Mesenteric fat pad (tissue), 1 donor: Measurements from ENCODE around the gene RMND5A. TPM values are rescaled to one million over a fixed set of nuclear protein-coding genes. Genes with fewer than 3 reads are reported as not detected.
A peak's percentile ranks its signal among the peaks of the same experiment; 100 is the strongest.

ENCODE experiments used
- DNase-seq: peaks from one replicate; pipeline ENCODE4 v3.0.0-alpha.2; 2020; ENCODE audit warnings: low spot score
- total RNA-seq: library from RNA; stranded (reverse); fragmentation: NEBNext Ultra II Directional; extraction: Animal tissue kit (Norgen Biotek cat#: 25700); gene quantifications from one replicate; pipeline ENCODE4 v1.2.1, GENCODE V29; 2021
- donor health status: DM: yes; HTN: yes; CAD: no.

The RMND5A gene
- total RNA-seq, 1 donor from 2014 or later = 30.9 TPM

DNA sequence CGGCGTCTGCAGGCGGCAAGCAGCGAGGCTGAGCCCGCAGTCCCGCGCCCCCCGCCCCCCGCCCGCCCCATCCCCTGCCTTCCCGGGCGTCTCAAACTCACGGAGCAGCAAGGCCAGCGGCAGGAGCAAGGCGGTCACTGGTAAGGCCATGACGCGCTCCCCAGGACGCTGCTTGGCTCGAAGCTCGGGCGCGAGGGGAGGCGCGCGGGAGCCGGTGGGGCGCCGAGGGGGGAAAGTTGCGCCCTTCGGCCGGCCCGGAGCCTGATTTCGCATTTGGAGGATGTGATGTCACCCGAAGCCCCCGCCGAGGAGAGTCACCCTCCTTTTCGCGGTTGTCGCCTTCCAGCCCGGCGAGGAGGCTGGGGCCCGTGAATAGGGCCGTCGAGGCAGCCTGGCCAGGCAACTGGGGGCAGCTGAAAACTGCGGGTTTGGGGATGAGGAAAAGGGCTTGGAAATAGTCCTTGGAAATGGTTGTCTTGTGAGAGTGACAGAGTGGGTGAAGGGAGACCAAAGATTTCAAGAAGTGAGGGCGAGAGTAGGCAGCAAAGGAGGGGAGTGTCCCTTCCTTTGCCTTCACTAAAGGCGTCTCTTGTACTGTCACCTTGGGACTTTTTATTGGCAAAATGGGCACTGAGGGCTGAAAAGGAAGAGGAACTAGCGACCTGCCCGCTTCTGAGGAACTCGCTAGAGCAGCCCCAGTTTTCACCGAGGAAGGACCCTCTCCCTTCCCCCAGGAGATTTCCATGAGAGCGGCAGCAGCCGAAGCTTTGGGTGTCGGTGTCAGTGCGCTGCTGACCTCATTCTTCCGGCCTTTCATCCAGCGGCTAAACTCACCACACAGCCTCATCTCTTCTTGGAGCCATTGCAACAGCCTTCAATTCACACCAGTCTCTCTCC, 70.8 kb downstream of the RMND5A start, which contains the start of gene CD8A:
TSS of gene CD8A (minus strand) at position 238 of the 897 bp plus-strand sequence. CDS start at position 150, 88 bp downstream.
- DNase-seq = no peak

DNA sequence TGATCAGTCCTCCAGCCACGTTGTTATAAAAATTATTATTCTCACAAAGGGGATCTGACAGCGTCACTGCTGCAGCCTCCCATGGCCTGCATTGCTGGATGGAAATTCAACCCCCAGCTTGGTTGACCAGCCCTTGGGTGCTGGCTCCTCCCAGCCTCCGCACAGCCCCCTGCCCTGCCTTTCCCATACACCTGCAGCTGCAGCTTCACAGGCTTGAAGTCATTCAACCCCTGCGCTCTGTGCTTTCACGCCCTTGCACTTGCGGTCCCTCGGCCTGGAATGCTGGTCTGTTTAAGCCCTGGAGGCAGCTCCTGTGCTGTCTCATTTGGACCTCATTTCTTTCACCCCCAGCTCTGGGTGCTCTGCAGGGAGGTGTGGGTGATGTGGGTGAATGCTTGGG, 71.5 kb downstream of the RMND5A start:
- DNase-seq = no peak

DNA sequence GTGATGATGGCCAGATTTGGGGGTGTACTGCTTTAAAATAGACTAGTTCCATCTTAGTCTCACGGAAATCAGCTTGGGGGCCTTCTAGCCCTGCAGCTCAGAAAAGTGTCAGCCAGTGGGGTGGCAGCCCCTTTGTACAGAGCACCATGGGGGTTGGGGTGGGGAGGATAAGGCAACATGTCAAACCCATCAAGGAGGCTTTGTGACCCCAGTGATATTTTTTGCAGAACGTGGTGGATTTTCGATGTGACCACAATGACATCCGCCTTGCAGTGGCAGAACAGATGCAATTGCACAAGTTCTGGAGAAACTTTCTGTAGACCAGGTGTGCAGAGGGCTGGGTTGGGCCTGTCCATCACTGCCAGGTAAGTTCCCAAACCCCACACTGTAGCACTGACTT, 73.7 kb downstream of the RMND5A start:
- no peak for DNase-seq

DNA sequence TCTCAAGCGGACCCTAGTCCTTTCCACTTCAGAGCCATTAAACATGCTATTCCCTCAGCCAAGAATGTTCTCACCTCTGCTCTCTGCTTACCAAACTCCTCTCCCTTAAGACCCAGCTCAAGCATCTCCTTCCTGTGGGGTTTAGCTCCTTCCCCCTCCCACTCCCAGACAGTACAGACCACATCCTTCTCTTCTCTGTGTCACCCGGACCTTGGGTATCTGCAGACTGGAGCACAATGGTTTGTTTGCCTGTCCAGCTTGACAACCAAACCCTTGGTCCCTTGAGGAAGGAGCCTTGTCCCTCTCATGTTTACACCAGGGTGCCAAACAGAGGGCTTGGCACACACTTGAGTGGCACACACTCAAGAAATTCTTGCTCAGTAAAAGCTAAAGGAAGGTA, 74.8 kb downstream of the RMND5A start:
- no peak for DNase-seq

DNA sequence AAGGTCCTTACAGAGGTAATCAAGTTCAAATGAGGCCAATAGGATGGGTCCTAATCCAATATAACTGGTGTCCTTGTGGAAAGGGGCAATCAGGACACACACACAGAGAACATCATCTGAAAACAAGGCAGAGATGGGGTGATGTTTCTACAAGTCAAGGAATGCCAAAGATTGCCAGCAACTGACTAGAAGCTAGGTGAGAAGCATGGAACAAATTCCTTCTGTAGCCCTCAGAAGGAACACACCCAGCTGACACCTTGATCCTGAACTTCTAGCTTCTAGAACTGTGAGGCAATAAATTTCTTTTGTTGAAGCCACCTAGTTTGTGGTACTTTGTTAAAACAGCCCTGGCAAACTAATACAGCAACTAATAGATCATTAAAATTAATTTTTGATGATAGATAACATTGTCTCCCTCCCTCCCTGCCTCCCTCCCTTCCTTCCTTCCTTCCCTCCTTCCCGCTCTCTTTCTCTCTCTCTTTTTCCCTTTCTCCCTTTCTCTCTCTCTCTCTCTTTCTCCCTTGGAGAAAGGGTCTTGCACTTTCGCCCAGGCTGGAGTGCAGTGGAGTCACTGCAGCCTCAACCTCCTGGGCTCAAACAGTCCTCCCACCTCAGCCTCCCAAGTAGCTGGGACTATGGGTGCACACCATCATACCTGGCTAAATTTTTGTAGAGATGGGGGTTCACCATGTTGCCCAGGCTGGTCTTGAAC, 80.9 kb downstream of the RMND5A start:
- DNase-seq = no peak

DNA sequence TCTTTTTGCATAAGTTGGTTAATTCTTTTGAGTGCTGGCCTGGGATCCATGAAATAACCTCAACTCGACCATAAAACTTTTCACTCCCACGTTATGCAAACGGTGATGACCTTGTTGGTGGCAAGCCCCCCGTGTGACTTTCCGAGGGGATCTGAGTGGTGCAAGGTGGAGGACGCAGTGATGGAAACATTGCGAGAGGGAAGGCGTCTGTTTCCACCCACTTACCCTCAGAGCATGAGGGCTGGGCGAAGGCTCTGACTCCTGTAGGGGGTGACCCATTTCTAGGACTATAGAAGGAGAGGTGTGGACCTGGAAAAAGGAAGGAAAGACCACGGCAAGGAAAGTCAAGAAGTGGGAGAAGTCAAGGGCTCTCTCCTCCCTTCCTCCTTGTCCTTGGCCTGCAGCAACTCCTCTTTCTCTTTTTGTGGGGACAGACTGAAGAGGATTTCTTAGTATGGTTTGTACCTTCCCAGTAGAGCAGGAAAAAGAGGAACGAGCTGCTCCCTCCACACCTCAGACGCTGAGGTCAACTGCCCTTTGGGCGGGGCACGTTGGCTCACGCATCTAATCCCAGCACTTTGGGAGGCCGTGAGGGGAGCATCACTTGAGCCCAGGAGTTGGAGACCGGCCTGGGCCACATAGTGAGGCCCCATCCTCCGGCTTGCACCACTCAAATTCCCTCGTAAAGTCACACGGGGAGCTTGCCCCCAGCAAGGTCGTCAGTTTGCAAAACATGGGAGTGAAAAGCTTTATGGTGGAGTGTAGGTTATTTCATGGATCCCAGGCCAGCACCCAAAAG, 86.2 kb downstream of the RMND5A start:
- DNase-seq = no peak

DNA sequence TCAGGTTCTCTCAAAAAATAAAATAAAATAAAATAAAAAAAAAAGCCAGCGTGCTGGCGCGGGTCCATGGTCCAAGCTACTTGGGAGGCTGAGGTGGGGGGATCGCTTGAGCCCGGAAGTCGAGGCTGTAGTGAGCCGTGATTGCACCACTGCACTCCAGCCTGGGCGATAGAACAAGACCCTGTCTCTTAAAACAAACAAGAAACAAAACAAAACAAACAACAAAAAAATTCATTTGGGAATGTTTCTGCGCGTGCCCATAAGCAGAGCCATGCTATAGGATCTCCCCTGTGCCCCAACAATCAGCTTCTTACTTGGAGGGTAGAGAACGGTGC, 87.0 kb downstream of the RMND5A start:
- no peak for DNase-seq

DNA sequence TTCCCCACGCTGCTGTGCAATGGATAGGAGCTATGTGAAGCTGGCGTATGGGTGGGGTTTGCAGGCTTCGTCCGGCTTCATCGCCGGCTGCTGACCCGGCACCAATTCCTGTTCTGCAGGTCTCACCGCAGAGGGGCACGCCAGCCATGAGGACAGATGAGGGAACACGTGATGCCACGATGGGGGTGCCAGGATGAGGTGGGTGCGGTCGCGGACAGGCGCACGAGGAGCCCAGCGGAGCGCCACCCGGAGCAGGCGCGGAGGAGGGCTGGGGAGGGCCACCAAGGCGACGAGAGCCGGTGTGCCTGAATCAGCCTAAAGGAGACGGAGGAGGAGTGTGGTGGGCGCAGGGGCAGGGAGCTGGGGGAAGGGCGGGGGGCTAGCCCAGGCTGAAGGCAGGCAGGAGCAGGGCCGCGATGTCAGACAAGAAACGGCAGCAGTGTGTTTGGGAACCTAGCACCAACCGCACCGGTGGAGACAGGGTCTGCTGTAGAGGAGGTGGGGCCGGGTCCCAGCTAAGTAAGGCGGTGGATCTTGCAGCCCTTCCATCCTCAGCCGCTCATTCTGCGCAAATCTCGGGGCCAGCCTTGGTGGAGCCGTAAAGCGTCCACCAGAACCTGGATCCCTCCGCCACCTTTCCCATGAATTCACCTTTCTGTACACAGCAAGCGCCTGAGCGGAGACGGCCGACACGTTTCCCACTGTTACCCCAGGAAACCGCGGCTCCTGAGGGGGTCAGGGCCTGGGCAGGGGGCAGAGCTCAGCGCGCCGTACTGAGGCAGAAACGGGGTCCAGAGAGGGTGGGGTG, 87.6 kb downstream of the RMND5A start:
- no peak for DNase-seq

DNA sequence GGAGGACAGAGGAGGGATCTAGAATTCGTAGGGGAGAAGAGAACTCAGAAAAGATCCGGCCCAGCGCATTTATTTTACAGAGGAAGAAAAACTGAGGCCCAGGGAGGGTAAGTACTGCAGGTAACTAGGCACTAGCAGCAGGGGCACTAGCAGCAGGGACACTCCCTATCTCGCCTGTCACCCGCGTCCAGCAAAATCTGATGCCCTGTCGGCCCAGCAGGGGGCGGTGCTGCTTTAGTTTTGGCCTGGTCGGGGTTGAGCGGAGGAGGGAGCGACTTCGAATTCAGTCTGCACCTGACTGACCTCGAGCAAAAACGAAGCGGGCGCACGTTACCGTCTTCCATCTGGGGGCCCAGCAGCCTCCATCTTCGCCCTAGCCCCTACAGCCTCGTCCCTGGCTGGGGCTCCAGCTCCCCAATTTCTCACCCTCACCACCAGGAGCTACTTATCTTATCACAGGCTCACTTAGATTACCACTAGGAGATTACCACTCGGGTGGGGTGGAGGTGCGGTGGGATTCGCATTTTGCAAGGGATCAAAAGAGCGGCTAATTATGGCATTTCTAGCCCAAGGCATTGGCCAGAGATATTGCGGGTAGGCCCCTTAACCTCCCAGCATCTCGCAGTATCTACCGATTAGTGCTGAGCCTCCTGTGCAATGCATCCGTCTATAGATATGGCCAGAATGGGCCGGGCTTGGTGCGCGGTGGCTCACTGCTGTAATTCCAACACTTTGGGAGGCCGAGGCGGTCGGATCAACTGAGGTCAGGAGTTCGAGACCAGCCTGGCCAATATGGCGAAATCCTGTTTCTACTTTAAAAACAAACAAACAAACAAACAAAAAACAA, 88.4 kb downstream of the RMND5A start:
- peak; percentile 96 for DNase-seq

DNA sequence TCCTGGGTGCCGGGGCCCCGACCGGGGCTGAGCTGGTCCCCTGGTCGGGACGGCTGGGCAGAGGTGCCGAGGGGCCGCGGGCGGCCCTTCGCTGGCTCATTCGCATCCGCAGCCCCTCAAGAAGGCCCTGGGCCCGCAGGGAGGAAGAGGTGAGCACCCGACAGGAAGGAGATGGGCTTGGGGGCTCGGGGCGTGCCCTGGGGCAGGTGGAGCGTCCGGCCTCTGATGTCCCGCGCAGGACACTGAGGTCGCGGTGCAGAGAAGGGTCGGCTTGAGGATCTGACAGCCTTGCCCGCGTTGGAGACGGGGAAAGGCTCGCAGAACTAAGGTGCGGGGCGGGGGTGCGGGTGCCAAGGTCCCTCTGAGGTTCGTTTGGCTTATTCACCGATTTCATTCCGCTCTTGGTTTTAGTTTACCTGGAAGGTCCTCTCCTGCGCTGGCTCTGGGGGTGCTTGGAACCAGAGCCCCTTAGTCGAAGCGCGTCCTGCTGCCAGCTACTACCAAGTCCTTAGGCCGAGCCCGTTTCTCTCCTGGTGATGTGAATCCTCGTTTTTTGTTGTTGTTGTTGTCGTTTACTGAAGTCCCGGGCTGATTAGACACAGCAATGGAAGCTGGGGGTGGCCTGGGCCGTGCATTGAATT, 89.5 kb downstream of the RMND5A start:
- DNase-seq = no peak

DNA sequence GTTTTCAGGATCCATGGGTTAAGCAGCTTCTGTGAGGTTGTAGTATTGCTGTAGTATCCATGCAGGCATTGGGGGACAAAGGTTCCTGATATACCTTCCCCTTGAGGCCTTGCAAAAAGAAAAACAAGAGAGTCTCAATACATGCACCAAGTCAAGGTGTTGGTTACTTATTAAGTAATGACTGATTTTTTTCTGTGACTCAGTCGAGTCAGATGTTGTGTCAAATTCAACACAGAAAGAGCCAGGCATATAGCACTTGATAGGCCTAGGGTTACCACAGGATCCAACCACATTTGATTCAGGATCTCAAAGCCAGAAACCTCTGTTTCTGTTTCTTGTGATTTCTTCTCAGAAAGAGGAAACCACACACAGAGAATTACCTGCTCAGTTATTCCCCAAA, 95.5 kb downstream of the RMND5A start:
- no peak for DNase-seq

DNA sequence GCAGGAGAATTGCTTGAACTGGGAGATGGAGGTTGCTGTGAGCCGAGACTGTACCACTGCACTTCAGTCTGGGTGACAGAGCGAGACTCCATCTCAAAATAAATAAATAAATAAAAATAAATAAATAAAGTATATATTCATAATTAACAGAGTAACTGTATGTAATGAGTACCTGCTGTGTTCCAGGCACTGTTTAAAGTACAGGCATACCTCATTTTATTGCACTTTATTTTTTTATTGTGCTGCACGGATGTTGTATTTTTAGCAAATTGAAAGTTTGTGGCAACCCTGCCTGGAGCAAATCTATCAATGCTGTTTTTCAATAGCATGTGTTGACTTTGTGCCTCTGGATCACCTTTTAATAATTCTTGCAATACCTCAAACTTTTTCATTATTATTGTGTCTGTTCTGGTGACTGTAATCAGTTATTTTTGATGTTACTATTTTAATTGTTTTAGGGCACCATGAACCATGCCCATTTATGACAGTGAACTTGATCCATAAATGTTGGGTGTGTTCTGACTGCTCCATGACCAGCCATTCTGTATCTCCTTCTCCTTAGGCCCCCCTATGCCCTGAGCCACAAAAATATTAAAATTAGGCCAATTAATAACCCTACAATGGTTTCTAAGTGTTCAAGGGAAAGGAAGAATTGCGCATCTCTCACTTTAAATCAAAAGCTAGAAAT, 98.2 kb downstream of the RMND5A start:
- no peak for DNase-seq

DNA sequence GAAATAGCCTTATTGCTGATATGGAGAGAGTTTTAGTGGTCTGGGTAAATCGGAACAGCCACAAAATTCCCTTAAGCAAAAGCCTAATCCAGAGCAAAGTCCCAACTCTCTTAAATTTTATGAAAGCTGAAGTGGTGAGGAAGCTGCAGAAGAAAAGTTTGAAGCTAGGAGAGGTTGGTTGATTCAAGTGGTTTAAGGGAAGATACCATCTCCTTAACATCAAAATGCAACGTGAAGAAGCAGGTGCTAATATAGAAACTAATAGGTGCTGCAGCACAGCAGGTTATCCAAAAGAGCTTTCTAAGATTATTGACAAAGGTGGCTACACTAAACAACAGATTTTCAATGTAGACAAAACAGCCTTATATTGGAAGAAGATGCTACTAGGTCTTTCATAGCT, 98.9 kb downstream of the RMND5A start:
- no peak for DNase-seq

DNA sequence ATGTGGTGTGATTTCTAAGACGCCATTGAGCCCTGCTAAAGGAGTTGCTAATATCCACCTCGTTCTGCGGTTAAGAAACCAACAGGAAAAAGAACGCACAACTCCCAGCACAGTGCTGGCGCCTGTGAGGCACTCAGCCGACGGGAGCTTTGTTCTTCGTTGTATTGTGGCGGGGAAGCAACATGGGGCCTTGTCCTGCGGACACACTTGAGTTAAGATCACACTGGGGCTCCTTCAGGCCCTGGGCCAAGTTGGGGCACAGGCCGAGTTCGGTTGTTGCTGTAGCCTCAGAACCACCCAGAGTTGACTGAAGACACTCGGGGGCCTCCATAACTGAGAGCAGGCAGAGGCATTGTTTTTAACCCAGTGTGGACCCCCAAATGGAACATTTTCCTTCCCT, 101.2 kb downstream of the RMND5A start:
- no peak for DNase-seq

DNA sequence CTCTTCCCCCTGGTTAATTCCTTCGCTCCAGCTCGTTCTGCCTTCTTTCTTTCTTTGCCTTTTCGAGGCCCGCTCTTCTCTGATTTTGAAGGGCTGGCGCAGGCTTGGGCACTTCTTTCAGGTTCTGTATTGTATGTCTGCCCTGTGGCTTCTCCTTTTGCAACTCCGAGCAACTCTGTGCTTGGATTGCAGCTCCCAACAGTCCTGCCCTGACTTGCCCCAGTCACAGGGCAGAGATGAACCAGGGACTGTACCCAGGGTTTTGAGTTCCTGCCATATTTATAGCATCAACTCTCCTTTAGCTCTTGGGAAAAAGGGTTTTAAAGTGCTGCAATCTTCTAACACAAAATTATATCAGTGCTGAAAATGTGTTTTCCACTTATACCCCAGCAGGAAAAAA, 101.8 kb downstream of the RMND5A start:
- no peak for DNase-seq

DNA sequence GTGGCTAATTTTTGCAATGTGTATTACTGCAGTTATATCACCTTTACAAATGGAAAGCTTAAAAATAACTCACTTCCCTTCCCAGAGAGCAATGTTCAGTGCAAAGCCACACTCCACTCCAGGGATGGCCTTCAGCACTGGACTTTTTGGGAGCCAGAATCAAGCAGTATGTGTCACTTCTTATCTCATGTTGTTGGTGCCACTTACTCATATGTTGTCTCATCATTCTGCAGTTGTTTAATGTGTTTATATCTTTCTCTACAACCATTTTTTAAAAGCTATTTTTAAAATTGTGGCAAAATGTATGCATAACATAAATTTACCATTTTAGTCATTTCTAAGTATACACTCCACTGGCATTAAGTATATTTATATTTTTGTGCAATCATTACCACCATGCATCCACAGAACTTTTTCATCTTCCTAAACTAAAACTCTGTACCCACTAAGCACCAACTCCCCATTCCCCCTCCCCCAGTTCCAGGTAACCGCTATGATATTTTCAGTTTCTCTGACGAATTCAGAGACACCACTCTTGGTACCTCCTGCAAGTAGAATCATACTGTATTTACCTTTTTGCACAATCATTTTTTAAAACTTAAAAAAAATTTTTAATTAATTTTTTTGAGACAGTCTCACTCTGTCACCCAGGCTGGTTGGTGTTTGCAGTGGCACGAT, 102.7 kb downstream of the RMND5A start:
- no peak for DNase-seq

DNA sequence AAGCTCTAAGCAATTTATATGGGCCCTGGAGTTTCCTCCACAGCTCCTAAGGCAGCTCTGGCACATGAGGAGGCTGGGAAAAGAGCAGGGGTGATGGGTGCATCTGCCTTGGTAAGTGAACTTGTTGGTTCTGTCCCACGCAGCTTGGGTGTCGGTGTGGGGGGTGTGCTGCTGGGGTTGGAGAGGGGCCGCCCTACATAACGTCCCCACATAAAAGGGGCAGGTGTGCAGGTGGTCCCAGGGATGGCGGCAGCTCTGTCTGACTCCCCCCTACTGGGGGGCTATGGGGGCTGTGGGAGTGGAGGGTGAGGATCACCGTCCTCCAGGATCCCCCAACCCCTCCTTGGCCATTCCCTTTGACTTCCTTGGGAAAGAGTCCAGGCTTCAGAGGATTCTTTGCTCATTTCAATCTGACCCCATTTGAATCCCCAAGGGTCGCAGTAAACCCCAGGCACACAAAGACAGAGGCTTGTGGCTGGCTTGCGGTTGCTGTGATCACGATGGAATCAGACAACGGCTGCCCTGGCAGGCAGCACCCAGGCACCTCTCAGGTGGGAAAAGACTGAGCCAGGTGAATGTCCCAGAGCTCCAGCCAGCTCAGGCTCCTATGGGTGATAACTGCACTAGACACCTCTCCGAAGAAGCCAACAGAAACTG, 105.1 kb downstream of the RMND5A start:
- DNase-seq = no peak
